ENCODE data around the gene SIGLEC15.

SIGLEC15 gene

GRCh38 chr18:45879681-45880655 is 54.5 kb downstream of the SIGLEC15 start:
- no peaks in the 10 kb centered on the region; the same call in none of the 2 replicates for H3K36me3 ChIP-seq (ENCODE audit: control insufficient read depth, insufficient read depth, low read length)
- H3K4me3 ChIP-seq (replicated peaks; ENCODE audit: low read depth, low read length) = no peak overlapping the region
- peak; percentile 81 for DNase-seq (ENCODE audit: extremely low read depth, insufficient read length)
- H3K27me3 ChIP-seq (replicated peaks; ENCODE audit: control insufficient read depth, insufficient read depth, low read length) = no peaks in the 10 kb centered on the region
- TF ChIP-seq CTCF (IDR thresholded peaks at IDR 0.05; ENCODE audit: insufficient read depth, low read length, poor library complexity, severe bottlenecking) = peak; percentile 100

GRCh38 chr18:45880876-45881558 is 55.5 kb downstream of the SIGLEC15 start:
- H3K27me3 ChIP-seq (replicated peaks; ENCODE audit: control insufficient read depth, insufficient read depth, low read length) = no peaks in the 10 kb centered on the region
- no peak for DNase-seq (ENCODE audit: extremely low read depth, insufficient read length)
- no peak overlapping the region for H3K4me3 ChIP-seq (replicated peaks; ENCODE audit: low read depth, low read length)
- no peaks in the 10 kb centered on the region; the same call in none of the 2 replicates for H3K36me3 ChIP-seq (ENCODE audit: control insufficient read depth, insufficient read depth, low read length)
- no peak for TF ChIP-seq CTCF (IDR thresholded peaks at IDR 0.05; ENCODE audit: insufficient read depth, low read length, poor library complexity, severe bottlenecking)

GRCh38 chr18:45887585-45887984 is 62.1 kb downstream of the SIGLEC15 start:
- Histone ChIP-seq H3K4me3 (replicated peaks; ENCODE audit: low read depth, low read length) (no peak overlapping the region), H3K36me3 (ENCODE audit: control insufficient read depth, insufficient read depth, low read length) (peaks cover 2% of the 10 kb centered on the region), H3K27me3 (replicated peaks; ENCODE audit: control insufficient read depth, insufficient read depth, low read length) (no peaks in the 10 kb centered on the region)
- no peak for TF ChIP-seq CTCF (IDR thresholded peaks at IDR 0.05; ENCODE audit: insufficient read depth, low read length, poor library complexity, severe bottlenecking)
- DNase-seq (ENCODE audit: extremely low read depth, insufficient read length) = no peak

GRCh38 chr18:45889419-45890064 is 64.1 kb downstream of the SIGLEC15 start:
- Histone ChIP-seq H3K4me3 (replicated peaks; ENCODE audit: low read depth, low read length) (no peak overlapping the region), H3K27me3 (replicated peaks; ENCODE audit: control insufficient read depth, insufficient read depth, low read length) (no peaks in the 10 kb centered on the region), H3K36me3 (ENCODE audit: control insufficient read depth, insufficient read depth, low read length) (peaks cover 2% of the 10 kb centered on the region)
- no peak for DNase-seq (ENCODE audit: extremely low read depth, insufficient read length)
- TF ChIP-seq CTCF (IDR thresholded peaks at IDR 0.05; ENCODE audit: insufficient read depth, low read length, poor library complexity, severe bottlenecking) = no peak

GRCh38 chr18:45890606-45891005 is 65.1 kb downstream of the SIGLEC15 start:
- H3K4me3 ChIP-seq (replicated peaks; ENCODE audit: low read depth, low read length) = no peak overlapping the region
- H3K27me3 ChIP-seq (replicated peaks; ENCODE audit: control insufficient read depth, insufficient read depth, low read length) = no peaks in the 10 kb centered on the region
- peaks cover 2% of the 10 kb centered on the region for H3K36me3 ChIP-seq (ENCODE audit: control insufficient read depth, insufficient read depth, low read length)
- DNase-seq (ENCODE audit: extremely low read depth, insufficient read length) = no peak
- no peak for TF ChIP-seq CTCF (IDR thresholded peaks at IDR 0.05; ENCODE audit: insufficient read depth, low read length, poor library complexity, severe bottlenecking)

All from GM06990 (cell line).